ENCODE data around the gene RAB8B.
A peak's percentile ranks its signal among the peaks of the same experiment; 100 is the strongest.
"Not testable (repeated sequence)": the region's sequence is repeated elsewhere in the genome, so short reads cannot be mapped to it uniquely, and the experiment has no call there.

RAB8B gene

DNA sequence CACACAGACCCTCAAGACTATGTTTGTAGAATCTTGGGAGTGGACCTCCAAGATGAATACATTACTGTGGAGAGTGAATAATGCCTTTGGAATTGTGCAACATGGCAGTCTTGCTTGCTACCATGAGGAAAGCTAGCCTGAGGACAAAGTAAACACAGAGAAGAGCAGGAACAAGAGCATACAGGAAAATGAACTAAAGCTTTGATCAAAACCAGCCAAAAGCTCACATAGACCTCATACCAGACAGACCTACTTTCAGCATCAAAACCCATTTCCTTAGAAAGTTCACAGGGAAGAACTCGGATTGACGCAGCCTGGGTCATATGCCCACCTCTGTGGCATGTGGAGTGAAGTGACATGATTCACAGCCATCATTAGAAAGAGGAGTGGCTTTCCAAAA, 3.3 kb upstream of the RAB8B start:
- no peak for DNase-seq (ENCODE audit: low spot score)

DNA sequence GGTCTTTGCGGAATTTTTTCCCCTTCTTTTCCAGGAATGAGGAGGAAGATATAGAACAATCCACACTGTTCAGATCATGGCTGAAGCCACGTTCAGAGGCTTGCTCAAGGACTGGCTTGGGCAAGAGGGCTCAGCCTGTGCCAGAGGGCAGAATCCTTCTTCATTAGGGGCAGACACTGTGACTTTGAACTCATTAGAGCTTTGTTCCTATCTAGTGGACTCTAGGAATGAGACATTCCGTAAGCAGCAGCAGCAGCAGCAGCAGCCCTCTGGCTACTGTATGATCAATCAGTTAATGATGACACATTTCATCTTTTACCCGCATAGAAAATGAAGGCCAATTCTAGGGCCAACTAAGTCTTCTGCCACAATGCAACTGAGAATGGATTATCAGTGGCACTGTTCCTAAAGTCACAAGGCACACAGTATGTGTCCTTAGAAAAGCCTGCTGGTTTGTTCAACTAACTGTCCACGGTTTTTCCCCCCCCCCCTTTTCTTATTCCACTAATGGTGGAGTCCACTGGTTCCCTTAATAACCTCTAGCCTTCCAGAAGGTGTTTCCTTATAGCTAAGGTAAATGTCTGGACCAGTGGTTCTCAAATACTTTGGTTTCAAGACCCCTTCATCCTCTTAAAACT, 1.7 kb upstream of the RAB8B start:
- no peak for DNase-seq (ENCODE audit: low spot score)

DNA sequence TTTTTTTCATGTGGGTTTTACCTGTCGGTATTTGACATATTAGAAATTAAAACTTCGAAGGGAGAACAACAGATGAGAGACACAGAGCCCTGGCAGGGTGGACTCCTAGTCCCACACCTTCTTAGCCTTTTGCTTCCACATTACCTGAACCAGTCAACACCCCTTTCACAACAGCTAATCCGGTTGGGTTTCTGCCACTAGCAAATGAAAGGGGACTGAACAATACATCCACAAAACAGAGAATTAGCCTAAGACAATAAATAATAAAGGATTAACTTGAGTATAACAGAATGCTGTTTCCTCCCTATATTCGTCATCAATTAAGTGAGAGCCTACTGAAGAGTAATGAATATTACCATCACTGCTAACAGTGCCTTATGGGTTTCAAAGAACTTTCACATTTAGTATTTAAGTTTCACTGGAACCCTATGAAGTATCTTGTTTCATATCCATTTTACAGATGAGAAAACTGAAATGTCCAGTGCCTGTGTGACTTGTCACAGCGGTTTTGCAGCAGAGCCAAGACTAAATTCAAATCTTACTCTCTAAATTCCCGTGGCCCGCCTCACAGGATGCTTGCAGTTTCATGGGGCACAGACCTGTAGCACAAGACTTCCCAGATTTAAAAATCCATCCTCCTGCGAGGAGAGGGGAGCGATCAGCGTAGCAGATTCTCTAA, 1.0 kb upstream of the RAB8B start:
- DNase-seq (ENCODE audit: low spot score) = no peak

DNA sequence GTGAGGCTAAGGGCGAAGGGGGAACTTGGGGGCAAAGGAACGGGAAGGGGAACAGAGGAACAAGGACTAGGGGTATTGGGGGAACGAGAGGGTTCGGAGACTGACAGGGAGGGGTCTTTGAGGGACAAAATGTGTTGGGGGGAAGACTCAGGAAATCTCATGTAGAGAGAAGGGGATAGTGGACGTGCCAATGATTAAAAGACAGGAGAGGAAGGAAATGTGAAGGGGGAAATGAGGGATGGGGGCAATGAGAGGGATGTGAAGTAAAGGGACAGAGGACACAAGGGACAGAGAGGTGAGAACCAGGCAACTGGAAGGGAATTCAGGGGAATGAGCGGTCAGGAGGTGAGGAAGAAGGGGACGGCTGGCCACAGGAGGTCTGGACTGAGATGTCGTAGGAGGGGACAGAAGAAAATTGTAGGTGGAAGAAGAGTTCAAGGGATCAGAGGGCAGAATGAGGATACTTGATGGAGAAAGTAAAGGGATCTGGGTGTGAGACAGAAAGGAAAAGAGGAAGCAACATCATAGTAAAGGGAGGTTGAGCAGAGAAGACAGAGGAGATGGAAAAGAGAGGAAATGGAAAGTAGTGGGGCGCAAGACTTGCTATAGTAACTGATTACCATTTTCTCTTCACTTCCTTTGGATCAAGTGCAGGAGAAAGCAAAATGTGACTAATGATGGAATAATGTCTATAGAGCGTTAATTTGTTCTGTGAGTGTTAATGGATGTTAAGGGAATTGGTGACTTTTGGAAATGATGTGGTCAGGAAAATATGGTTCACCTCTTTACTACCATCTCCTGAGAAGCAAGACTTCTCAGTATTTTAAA, 749 bp downstream of the RAB8B start:
- DNase-seq (ENCODE audit: low spot score) = no peak

DNA sequence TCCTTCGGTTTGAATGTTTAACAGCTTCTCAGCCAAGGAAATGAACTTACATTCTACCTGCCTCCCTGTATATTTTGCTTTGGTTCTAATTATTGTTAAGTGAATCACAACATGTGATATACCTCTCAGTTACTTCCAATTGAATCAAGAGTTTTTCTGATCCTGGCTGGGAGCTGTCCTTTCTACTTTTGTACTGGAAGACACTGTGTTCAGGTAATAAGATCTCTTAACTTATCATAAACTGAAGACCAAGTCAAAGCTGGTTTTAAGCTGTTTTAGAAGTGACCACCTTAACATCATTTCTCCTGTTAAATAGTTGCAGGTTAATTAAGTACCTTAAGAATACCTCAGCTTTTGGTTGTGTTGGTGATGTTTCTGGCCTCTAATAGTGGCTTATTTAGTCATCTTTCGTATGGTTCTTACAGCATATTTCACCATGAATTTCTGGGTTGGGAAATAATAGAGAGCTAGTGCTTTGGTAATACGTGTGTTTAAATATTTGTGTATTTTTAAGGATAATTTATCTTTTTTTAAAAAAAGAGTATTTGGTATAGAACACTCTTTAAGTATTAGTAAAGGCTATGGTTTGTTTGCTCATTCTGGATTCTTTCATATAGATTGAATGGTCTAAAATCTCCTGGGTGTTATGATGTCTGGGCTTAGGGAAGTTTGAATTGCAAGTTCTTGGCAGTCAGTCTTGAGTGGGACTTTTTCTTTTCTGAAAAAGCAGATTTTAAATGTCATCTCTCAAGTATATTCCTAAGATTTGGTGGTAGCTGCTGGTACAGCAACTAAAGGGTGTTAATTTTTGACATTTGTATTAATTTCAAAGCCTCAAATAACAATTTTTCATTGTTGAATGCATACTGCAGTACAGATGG, 1.6 kb downstream of the RAB8B start:
- no peak for DNase-seq (ENCODE audit: low spot score)

DNA sequence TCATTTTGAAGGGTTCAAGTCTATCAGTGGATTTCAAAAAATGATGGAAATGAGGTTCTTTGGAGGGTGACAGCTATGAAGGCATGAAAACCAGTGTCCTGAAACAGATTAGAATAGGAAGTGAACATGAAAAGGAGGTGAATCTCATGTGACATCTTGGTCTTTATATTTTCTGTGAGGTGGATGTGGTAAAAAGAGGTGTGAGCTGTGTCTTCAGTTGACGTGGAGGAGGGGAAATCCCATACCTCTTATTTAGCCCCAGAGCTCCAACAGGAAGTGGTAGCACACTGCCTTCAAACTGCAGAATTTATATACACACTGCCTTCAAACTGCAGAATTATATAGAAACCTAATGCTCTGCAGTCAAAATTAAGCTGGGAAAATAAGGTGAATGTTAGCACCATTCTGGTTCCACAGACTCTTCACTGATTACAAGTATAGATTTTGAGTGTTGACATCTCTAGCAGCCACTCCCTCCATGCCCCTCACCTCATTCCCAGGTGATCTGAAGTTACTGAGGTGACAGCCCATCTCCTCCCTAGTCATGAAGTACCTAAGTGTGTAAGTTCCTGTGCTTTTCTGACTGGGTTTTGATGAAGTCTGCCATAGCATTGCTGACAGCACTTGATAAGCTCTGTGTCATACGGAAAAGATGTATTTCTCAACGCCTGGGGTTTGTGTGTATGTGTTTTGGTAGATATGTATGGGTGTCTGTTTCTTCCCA, 2.7 kb downstream of the RAB8B start:
- DNase-seq (ENCODE audit: low spot score) = peak; percentile 87

DNA sequence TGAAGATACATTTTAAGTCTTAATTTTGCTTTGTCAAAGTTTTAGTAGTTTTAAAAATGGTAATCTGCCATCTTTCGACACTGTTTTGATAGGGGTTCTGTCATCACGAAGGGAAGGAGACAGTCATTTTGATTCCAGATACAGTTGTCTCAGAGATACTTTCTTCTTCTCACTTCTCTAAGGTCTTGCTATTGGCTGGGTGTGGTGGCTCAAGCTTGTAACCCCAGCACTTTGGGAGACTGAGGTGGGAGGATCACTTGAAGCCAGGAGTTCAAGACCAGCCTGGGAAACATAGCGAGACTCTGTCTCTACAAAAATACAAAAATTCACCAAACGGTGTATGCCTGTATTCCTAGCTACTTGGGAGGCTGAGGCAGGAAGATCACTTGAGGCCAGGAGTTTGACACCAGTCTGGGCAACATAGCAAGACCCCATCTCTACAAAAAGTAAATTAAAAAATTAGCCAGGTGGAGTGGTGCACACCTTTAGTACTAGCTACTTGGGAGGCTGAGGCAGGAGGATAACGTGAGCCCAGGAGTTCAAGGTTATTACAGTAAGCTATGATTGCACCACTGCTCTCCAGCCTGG, 3.3 kb downstream of the RAB8B start:
- no peak for DNase-seq (ENCODE audit: low spot score)

DNA sequence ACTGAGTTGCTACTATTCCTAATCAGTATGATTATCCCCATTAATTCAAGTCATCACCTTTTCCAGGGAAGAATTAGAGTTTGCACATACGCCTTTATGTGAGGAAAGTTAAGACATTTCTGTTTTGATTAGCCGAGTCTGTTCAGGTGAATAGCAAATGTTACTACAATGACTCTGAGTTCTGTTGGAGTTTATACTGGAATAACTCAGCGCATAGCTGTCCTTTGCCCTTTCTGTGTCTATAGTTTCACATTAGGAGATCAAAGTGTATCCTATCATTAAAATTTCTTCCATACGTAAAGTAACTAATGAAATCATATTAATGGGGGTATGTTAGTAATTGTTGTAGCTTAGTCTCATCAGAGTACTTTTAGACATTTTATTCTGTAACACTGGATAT, 4.9 kb downstream of the RAB8B start:
- no peak for DNase-seq (ENCODE audit: low spot score)

DNA sequence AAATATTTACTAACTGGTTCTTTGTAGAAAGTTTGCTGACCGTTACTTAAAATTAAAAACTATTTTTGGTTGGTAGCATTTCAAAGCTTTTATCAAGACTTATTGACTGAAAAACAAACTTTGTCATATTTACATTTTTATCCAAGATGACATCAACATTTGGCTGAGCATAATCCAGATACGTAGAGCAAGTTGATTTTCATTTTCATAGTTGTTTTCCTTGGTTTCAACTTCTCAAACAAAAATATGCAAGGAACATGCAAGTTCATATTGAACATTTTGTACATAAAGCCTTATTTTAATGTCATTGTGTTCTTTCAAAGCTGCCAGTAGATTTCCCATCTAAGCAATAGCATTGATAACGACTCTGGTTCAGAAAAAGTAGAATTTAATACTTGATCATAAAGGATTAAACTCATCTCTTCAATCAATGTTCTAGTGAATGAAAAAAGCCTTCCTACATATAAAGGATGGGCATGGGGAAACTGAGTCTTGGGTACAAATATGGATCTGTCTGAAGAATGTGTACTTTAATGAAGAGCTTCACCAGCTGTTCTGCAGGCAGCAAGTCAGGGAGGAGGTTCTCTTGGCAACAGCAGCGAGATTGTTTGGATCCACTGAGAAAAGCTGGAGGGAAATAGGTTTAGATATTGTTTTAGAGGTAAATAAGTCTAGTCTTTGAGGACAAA, 5.6 kb downstream of the RAB8B start:
- DNase-seq (ENCODE audit: low spot score) = no peak

DNA sequence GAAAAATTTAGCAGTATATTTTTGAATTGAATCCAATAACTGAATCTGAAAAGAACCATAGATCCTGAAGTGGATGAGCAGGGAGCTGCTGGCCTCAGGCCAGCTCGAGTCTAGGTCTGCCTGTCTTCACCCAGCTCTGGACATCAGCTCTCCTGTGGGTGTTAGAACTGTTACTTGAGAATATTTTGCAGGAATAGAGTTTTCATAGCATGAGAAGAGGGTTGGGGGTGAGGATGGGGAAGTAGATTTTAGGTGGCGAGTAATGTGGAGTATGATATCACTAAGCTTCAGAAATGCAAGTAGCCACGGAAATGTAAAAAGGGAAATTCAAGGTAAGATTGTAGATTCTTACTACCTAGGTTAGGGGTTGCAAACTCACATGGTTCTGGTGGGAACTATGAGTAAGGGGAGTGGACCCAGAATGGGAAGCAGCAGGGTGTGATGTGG, 6.2 kb downstream of the RAB8B start:
- DNase-seq (ENCODE audit: low spot score) = no peak

DNA sequence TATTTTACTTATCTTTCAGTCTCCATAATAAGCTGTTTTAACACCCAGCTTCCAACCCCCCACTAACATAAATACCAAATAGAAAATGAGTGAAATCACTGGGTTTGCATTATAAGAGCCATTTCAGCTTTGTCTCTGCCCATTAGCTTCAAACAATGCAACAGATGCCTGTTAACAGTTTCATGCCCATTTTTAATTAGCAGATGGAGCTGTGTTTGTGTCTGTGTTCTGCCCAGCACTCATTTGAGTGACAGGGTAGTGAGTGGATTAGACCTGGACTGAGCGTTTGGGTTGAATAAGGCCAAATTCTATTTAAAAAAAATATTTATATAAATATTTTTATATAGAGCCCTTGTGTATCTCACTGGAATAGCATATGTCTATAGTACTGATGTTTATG, 7.4 kb downstream of the RAB8B start:
- no peak for DNase-seq (ENCODE audit: low spot score)

DNA sequence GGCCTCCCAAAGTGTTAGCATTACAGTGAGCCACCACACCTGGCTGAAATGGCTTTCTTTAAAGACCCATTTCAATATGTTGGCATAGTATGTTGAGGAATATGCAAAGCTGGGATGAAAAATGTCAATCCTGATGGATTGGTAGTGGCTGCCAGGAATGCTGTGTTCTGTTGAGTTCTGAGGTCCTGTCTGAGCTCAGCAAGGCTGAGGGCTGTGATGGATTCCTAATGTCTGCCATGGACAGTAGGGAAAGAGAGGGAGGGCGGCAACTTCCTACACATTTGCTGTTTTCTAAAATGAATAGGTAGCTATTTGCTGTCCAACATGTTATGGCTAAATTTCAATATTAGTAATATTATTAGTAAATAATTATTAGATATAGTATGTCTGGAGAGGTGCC, 8.2 kb downstream of the RAB8B start:
- no peak for DNase-seq (ENCODE audit: low spot score)

DNA sequence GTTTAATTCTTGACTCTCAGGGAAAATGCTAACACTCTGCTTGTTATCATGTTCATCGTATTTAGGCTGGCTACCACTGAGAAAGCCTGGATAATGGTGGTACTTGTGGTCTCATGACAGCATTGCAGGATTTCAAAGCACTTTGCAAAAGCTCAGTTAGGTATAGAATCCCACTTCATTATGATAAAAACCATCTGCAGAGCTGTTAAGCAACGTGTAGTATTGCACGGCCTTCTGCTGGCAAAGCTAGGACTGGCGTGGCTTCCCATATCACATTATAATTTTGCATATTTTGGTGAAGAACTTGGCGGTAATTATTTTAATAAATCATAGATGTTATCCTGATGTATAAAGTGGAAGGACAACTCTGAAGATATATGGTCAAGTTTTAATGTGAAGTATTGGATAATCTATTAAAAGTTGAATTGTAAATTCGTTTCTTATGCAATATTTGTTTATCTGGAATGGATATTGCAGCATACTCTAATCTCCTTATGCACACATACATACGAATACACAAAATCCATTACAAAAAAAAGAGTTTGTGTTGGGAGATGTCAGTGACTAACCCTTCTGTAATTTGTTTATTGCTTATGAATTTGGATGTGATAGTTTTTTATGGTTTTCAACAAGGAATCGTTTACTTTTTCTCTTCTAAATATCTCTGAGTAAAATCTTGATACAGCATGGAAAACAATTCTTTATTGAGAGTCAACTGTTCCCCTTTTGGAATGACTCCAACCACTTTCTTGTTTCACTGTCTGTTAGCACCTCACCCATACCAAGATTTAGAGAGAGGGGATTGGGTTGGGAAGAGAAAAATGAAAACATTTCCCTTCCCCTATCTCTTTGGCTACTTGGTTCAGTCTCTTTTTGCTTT, 9.2 kb downstream of the RAB8B start:
- DNase-seq (ENCODE audit: low spot score) = no peak

DNA sequence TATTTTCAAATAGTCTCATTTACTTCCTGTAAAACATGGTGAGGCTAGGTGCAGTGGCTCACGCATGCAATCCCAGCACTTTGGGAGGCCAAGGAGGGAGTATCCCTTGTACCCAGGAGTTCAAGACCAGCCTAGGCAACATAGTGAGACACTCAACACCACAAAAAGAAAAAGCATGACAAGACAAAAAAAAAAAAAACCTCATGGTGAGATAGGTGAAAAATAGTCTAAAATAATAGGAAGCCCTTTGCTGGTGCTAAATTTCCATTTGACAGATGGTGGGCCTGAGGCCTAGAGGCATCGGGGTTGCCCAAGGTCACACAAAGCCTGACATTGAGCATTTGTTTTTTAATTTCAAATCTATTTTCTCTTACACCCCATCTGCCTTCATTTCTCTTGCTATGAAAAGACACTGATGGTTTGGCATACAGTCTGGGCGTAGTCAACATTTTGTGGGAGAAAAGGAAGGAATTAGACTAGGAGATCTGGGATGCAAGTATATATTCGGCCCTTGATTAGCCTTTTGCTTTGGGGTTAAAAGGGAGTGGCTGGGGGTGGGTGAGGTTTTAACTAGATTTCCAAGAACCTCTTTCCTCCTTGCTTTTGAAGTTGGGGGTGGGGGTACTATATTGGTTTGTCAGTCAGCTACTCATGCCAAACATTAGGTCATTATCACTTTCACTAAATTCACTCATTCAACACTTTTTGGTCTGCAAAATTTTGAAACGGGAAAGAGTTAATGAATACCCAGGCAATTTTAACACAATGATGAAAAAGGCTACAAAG, 11.3 kb downstream of the RAB8B start:
- no peak for DNase-seq (ENCODE audit: low spot score)

DNA sequence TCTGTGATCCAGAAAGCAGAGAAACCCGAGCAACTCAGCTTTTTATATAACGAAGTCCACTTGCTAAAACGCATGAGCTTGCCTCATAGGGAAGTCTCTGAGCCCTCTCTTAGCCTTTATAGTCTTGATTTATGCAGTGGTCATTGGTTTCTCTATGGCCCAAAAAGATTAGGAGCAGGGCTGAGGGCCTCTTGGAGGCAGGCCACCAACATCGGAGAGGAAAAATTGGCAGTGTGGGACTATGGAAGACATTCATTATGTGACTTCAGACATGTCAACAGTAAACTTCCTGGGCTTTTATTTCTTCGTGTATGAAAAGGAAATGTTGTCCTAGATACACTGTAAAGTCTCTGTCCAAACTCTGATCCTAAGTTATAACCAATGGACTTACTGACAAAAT, 13.5 kb downstream of the RAB8B start:
- DNase-seq (ENCODE audit: low spot score) = no peak

DNA sequence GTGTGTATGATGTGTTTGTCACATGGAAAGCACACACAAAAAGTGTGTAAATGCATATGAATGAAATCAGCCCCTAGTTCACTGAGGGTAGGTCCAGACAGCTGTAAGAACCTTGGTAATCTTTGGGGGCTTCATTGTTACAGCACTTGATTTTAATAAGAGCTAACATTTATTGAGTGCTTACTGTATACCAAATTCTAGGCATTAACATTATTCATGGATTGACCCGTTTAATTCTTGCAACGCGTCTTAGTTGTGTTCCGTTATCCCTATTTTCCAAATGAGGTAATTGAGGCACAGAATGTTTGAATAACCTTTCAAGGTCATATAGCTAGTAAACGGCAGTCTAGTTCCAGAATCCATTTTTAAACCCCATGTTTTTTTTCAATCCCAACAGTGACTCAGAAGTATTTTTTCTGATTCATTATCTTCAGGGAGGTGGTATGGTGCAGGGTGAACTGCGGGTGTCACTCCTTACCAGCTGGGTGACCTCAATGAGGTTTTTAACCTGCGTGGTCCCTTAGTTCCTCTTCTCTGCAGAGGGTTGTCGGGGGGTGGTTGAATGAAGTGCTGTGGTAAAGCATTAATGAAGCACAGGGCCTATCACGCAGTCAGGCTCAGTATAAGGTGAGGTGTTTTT, 14.2 kb downstream of the RAB8B start:
- DNase-seq (ENCODE audit: low spot score) = peak; percentile 38

DNA sequence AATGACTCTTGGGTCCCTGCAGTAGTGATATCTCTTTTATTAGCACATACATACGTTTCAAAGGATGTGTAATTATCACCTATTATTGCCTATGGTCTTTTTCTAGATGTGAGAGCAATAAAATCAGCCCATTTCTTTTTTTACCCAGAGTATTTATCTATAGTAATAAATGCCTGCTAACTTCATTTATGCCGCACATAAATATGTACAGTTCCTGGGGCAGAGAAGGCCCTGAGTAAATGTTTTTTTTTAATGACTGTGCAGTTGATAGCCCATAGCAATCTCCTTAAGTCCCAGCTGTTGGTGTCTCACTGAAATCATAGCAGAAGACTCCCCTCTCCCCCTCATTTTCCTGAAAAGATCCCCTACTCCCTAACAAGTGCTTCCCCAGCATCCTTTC, 16.7 kb downstream of the RAB8B start:
- no peak for DNase-seq (ENCODE audit: low spot score)

DNA sequence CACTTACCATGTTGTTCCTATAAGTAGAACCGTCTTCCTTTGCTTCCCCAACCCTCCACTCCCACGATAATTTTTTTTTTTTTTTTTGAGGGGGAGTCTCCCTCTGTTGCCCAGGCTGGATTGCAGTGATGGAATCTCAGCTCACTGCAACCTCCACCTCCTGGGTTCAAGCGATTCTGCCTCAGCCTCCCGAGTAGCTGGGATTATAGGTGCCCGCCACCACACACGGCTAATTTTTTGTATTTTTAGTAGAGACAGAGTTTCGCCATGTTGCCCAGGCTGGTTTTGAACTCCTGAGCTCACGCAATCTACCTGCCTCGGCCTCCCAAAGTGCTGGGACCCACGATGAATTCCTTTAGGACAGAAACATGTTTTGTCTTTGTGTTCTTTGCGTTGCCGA, 19.4 kb downstream of the RAB8B start:
- DNase-seq (ENCODE audit: low spot score) = not testable (repeated sequence)
